K562 (cell line): ENCODE measurements around the gene CHN2. TPM values are rescaled to one million over a fixed set of nuclear protein-coding genes. Genes with fewer than 3 reads are reported as not detected.

Experiments
- ATAC-seq: fragments of 200-7000 bp; cut with Tn5 transposase; 3 replicates; pipeline ENCODE4 v1.9.1; 2020; ENCODE audit warnings: moderate library complexity
- BruUV-seq: library from RNA; stranded (reverse); fragments of 400-500 nt; replicated peaks from 2 replicates; lab custom pipeline; 2021; lab: Mats Ljungman, UMichigan
- CTCF ChIA-PET: fragments of 300-600 bp; formaldehyde crosslinking; extraction: SDS; loops from one replicate; lab custom pipeline; 2021; ENCODE audit warnings: low intra/inter-chr PET ratio; lab: Yijun Ruan, JAX
- POLR2A ChIA-PET: fragments of 300-600, 350-650 bp; sonication (Branson Sonifier 250); formaldehyde crosslinking; extraction: SDS; loops from one replicate; lab custom pipeline; 2021; ENCODE audit warnings: antibody characterized with exemption, inconsistent platforms; lab: Yijun Ruan, JAX
- DNase-seq, 4 experiments: peaks; one replicate each; pipeline versions ENCODE4 v3.0.0 to v3.0.0-alpha.2; 2011 to 2018; ENCODE audit warnings: low spot score in 3 of 4, mixed read lengths in 3 of 4; ENCODE audit errors: extremely low read depth in 1 of 4
- FAIRE-seq: peaks from 2 replicates; lab custom pipeline; 2011; peaks lifted over from hg19 to GRCh38; lab: Jason Lieb, UNC
- H2AFZ ChIP-seq: 2 replicates; pipeline ENCODE4 v1.6.0; 2011; ENCODE audit warnings: low read depth, low read length, control low read depth, inconsistent platforms
- H3K27ac ChIP-seq: fragments of 200-600 bp; 3 replicates; pipeline ENCODE4 v1.8.0; 2011; ENCODE audit warnings: low read depth, mild to moderate bottlenecking, control low read depth, inconsistent platforms, low read length, moderate library complexity, mixed read lengths; ENCODE audit errors: extremely low read depth
- H3K27me3 ChIP-seq, 2 experiments: fragments of 300-600 bp in 1 of 2; 2 replicates in 1 of 2; 3 replicates in 1 of 2; pipeline versions ENCODE4 v1.6.0 to v1.8.0; 2011; ENCODE audit warnings: inconsistent platforms in 2 of 2, low read length in 2 of 2, mild to moderate bottlenecking in 1 of 2, mixed read lengths in 1 of 2, moderate library complexity in 1 of 2; ENCODE audit not compliant: control insufficient read depth in 2 of 2, insufficient read depth in 2 of 2
- H3K36me3 ChIP-seq: fragments of 300-600 bp; 3 replicates; pipeline ENCODE4 v1.8.0; 2011; ENCODE audit warnings: mild to moderate bottlenecking, low read length, inconsistent platforms; ENCODE audit not compliant: control insufficient read depth, insufficient read depth
- H3K4me1 ChIP-seq, 2 experiments: fragments of 200-600 bp in 1 of 2; replicated peaks in 1 of 2; 2 replicates in 1 of 2; 3 replicates in 1 of 2; pipeline versions ENCODE4 v1.5.1 to v1.8.0; 2011; ENCODE audit warnings: inconsistent platforms in 2 of 2, low read length in 2 of 2, mild to moderate bottlenecking in 1 of 2, mixed read lengths in 1 of 2, moderate library complexity in 1 of 2; ENCODE audit not compliant: control insufficient read depth in 2 of 2, insufficient read depth in 2 of 2
- H3K4me2 ChIP-seq: 2 replicates; pipeline ENCODE4 v1.6.1; 2011; ENCODE audit warnings: low read length, control low read depth, inconsistent platforms, mixed read lengths; ENCODE audit not compliant: insufficient read depth
- H3K4me3 ChIP-seq: fragments of 200-600 bp; sonication (generic), shearing (Covaris generic); 2 replicates; pipeline ENCODE4 v1.5.1; 2016; ENCODE audit warnings: control low read depth, inconsistent platforms
- H3K79me2 ChIP-seq: fragments of 200-600 bp; 3 replicates; pipeline ENCODE4 v1.8.0; 2011; ENCODE audit warnings: low read length, inconsistent platforms; ENCODE audit not compliant: control insufficient read depth, insufficient read depth
- H3K9ac ChIP-seq, 2 experiments: 2 replicates each; pipeline versions ENCODE4 v1.6.0 to v1.6.1; 2011; ENCODE audit warnings: low read depth in 2 of 2, low read length in 2 of 2, control low read depth in 1 of 2, inconsistent platforms in 1 of 2, mild to moderate bottlenecking in 1 of 2, mixed read lengths in 1 of 2; ENCODE audit not compliant: insufficient read depth in 1 of 2
- H3K9me1 ChIP-seq: one replicate; pipeline ENCODE4 v1.6.0; 2011; ENCODE audit warnings: inconsistent platforms, mild to moderate bottlenecking, low read length, moderate library complexity; ENCODE audit not compliant: control insufficient read depth, insufficient read depth
- H3K9me3 ChIP-seq: replicated peaks from 2 replicates; pipeline ENCODE4 v1.5.1; 2011; ENCODE audit warnings: low read depth, low read length, inconsistent platforms; ENCODE audit not compliant: control insufficient read depth, insufficient read depth
- H4K20me1 ChIP-seq: replicated peaks from 2 replicates; pipeline ENCODE4 v1.6.1; 2011; ENCODE audit warnings: low read length, inconsistent platforms, mixed read lengths; ENCODE audit not compliant: control insufficient read depth, insufficient read depth
- ARNT ChIP-seq, 2 experiments: fragments of 450-650 bp; IDR thresholded peaks; 2 replicates each; pipeline ENCODE4 v1.6.1; 2016; ENCODE audit warnings: mild to moderate bottlenecking in 1 of 2
- CBX5 ChIP-seq: IDR thresholded peaks from 2 replicates; pipeline ENCODE4 v1.6.1; 2014; ENCODE audit warnings: low read depth, borderline replicate concordance
- CBX8 ChIP-seq: fragments of 200-600 bp; sonication (generic); IDR thresholded peaks from 2 replicates; pipeline ENCODE4 v1.6.1; 2012; ENCODE audit warnings: borderline replicate concordance, mixed run types, low read depth, mild to moderate bottlenecking, moderate library complexity, mixed read lengths, low read length, control low read depth, inconsistent platforms; ENCODE audit not compliant: poor library complexity, severe bottlenecking; ENCODE audit errors: extremely low read depth
- CTBP1 ChIP-seq: fragments of 450-650 bp; IDR thresholded peaks from 2 replicates; pipeline ENCODE4 v1.6.1; 2016; ENCODE audit warnings: borderline replicate concordance
- HCFC1 ChIP-seq: IDR thresholded peaks from 2 replicates; pipeline ENCODE4 v1.6.1; 2012; ENCODE audit warnings: low read depth, low read length, improper control_type of control experiment
- HDAC2 ChIP-seq: fragments of 450-650 bp; IDR thresholded peaks from 2 replicates; pipeline ENCODE4 v1.6.1; 2016; ENCODE audit warnings: mild to moderate bottlenecking
- NCOA2 ChIP-seq, 2 experiments: fragments of 450-650 bp; IDR thresholded peaks; 2 replicates each; pipeline ENCODE4 v1.6.1; 2018; ENCODE audit warnings: mild to moderate bottlenecking in 2 of 2, moderate library complexity in 1 of 2; ENCODE audit not compliant: partially characterized antibody in 2 of 2
- SFPQ ChIP-seq: fragments of 200-400 bp; formaldehyde crosslinking; IDR thresholded peaks from 2 replicates; pipeline ENCODE4 v1.6.1; 2017; ENCODE audit warnings: mild to moderate bottlenecking, low read depth, low read length, moderate library complexity
- TCFL5 ChIP-seq: fragments of 250-450 bp; sonication (Bioruptor Pico); conservative IDR thresholded peaks from 2 replicates; pipeline ENCODE4 v1.6.1; 2021; ENCODE audit warnings: mild to moderate bottlenecking, moderate library complexity, matching md5 sums
- TSC22D4 ChIP-seq: fragments of 450-650 bp; IDR thresholded peaks from 2 replicates; pipeline ENCODE4 v1.6.1; 2016; ENCODE audit warnings: missing genetic modification characterization, missing biosample characterization, control low read depth
- XRCC5 ChIP-seq: fragments of 200-400 bp; formaldehyde crosslinking; IDR thresholded peaks from 2 replicates; pipeline ENCODE4 v1.6.1; 2017; ENCODE audit warnings: low read depth, mild to moderate bottlenecking, low read length
- ZBTB12 ChIP-seq: fragments of 250-450 bp; sonication (Bioruptor Pico); IDR thresholded peaks from 2 replicates; pipeline ENCODE4 v1.4.0; 2020
- ZNF133 ChIP-seq: fragments of 250-450 bp; sonication (Bioruptor Pico); IDR thresholded peaks from 2 replicates; pipeline ENCODE4 v1.4.0; 2020; ENCODE audit warnings: mild to moderate bottlenecking
- ZNF140 ChIP-seq: fragments of 250-450 bp; sonication (Bioruptor Pico); IDR thresholded peaks from 2 replicates; pipeline ENCODE4 v1.8.0; 2021; ENCODE audit warnings: moderate library complexity, mild to moderate bottlenecking, inconsistent platforms
- ZNF445 ChIP-seq: fragments of 250-450 bp; sonication (Bioruptor Pico); IDR thresholded peaks from 2 replicates; pipeline ENCODE4 v1.4.0; 2020; ENCODE audit warnings: low read depth, mild to moderate bottlenecking, moderate library complexity
- ZNF76 ChIP-seq: fragments of 250-450 bp; sonication (Bioruptor Pico); IDR thresholded peaks from 2 replicates; pipeline ENCODE4 v1.4.0; 2020; ENCODE audit warnings: mild to moderate bottlenecking, moderate library complexity, borderline replicate concordance
- WGBS: fragments of 100-300 bp; shearing (Covaris generic); methylation state at CpG from one replicate; pipeline ENCODE4 v1.1.6; 2016; ENCODE audit warnings: low coverage, mixed read lengths; ENCODE audit not compliant: insufficient coverage; ENCODE audit errors: missing lambda C conversion rate; 5-methylcytosine and 5-hydroxymethylcytosine counted together
- in situ Hi-C: fragments of 300-500 bp; cut with MboI; formaldehyde crosslinking; loops from 4 replicates; pipeline ENCODE4 v1.15.0; 2018; ENCODE audit warnings: inconsistent platforms, mixed read lengths
- intact Hi-C: fragments of 100-400 bp; cut with micrococcal nuclease; formaldehyde crosslinking; loops from 2 replicates; pipeline ENCODE4 v1.14.2; 2022
- polyA plus RNA-seq, 8 experiments: library from polyadenylated mRNA; depleted of rRNA in 4 of 8; stranded (reverse) in 5 of 8; unstranded in 3 of 8; fragments of >200 nt; fragmentation: Nextera tagmentation in 2 of 8; fragmentation: Illumina TruSeq in 1 of 8; extraction: Ambion mirVana in 2 of 8; extraction: Trizol in 1 of 8; gene quantifications; 2 replicates each; pipeline versions ENCODE4 v1.2.1 to v1.2.3, GENCODE V29; 2011 to 2014; ENCODE audit warnings: inconsistent platforms in 1 of 8, missing spikeins in 1 of 8
- total RNA-seq, 7 experiments: library from RNA; depleted of rRNA in 6 of 7; stranded (reverse); fragments of >200 nt in 6 of 7; fragmentation: Illumina TruSeq in 2 of 7; extraction: Trizol in 2 of 7; gene quantifications; 2 replicates each; pipeline versions ENCODE4 v1.2.1 to v1.2.3, GENCODE V29; 2011 to 2021; ENCODE audit warnings: low replicate concordance in 1 of 7
- TF ChIP-seq, protein P1 (sequence below): fragments of 450-650 bp; formaldehyde crosslinking; IDR thresholded peaks from 2 replicates; pipeline ENCODE4 v1.4.0; 2020; ENCODE audit warnings: mild to moderate bottlenecking, moderate library complexity

CHN2 gene
- total and polyA plus RNA-seq, 9 of the 15 experiments (the other 6 are each of a cell fraction or from before 2014, with no cell fraction given), result 0.12 to 2.1 (median 0.31) TPM; not detected in 1

DNA sequence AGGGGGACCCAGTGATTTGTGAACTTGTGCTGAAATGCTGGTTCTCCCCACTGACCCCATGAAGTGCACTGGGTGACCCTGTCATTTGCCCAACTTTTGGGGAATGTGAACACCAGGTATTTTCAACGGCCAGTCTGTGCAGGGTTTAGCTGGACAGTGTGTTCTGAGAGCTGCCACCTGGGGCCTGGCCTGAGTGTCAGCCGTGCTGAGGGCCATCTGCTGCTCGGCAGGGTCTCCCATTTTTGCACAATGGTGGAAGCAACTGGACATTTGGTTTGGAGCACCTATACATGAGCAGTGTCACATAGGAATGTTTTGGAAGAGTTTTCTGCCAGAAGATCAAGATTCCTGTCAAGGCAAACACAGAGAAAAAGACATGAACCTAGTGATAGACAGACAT is 5.2 kb downstream of the CHN2 start:
- no peaks in the 10 kb centered on the region for H3K79me2 ChIP-seq
- ATAC-seq (no peak), DNase-seq (no peak), FAIRE-seq (no peak)
- no peaks in the 10 kb centered on the region for H3K9me1 ChIP-seq
- no peak overlapping the region for H2AFZ ChIP-seq
- in situ Hi-C loops, result no loop called here
- no peaks in the 10 kb centered on the region; the same call in 1 of the 2 replicates for H4K20me1 ChIP-seq
- intact Hi-C loops, result no loop called here
- no peak overlapping the region for H3K4me3 ChIP-seq
- H3K9ac ChIP-seq, result no peak overlapping the region
- peaks cover 0 to 5% of the 10 kb centered on the region in 2 experiments; a peak in 1 of 5 replicates for H3K4me1 ChIP-seq
- BruUV-seq, result no TSS peak
- H3K36me3 ChIP-seq, result no peaks in the 10 kb centered on the region
- 0% methylated on average over 3 of the region's 3 CpGs for WGBS
- CTCF ChIA-PET, result no interaction called here
- no peaks in the 10 kb centered on the region for H3K9me3 ChIP-seq
- H3K4me2 ChIP-seq, result no peak overlapping the region
- peaks cover 3 to 8% of the 10 kb centered on the region in 2 experiments; a peak in 4 of 5 replicates for H3K27me3 ChIP-seq
- POLR2A ChIA-PET, result no interaction called here
- no peak overlapping the region for H3K27ac ChIP-seq
- TF ChIP-seq HCFC1, result no peak
- TF ChIP-seq ZNF76 (CRISPR knock-in tag), result no peak
- no peak for TF ChIP-seq CBX8
- TF ChIP-seq NCOA2 (IDR thresholded peaks at IDR 0.05; ENCODE audit: partially characterized antibody in 2 of 2), result no peak
- TF ChIP-seq CTBP1, result no peak
- no peak for TF ChIP-seq TCFL5
- TF ChIP-seq ZNF140, result no peak
- TF ChIP-seq, protein P1, sequence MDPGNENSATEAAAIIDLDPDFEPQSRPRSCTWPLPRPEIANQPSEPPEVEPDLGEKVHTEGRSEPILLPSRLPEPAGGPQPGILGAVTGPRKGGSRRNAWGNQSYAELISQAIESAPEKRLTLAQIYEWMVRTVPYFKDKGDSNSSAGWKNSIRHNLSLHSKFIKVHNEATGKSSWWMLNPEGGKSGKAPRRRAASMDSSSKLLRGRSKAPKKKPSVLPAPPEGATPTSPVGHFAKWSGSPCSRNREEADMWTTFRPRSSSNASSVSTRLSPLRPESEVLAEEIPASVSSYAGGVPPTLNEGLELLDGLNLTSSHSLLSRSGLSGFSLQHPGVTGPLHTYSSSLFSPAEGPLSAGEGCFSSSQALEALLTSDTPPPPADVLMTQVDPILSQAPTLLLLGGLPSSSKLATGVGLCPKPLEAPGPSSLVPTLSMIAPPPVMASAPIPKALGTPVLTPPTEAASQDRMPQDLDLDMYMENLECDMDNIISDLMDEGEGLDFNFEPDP (CRISPR knock-in tag), result no peak
- no peak for TF ChIP-seq HDAC2
- no peak for TF ChIP-seq ZNF133 (CRISPR knock-in tag)
- no peak for TF ChIP-seq ZBTB12 (CRISPR knock-in tag)
- TF ChIP-seq ZNF445 (CRISPR knock-in tag), result no peak
- no peak for TF ChIP-seq SFPQ
- no peak for TF ChIP-seq XRCC5
- TF ChIP-seq TSC22D4 (tag), result no peak
- no peak for TF ChIP-seq CBX5
- no peak for TF ChIP-seq ARNT (IDR thresholded peaks at IDR 0.05)
